ENCODE measurements around the gene BMPER. TPM values are rescaled to one million over a fixed set of nuclear protein-coding genes. Genes with fewer than 3 reads are reported as not detected.

Gene BMPER
- total and polyA plus RNA-seq, 2 of the 8 experiments (the other 6 are each of a cell fraction or from before 2014, with no cell fraction given) = 0.33 to 0.69 TPM

GRCh38 chr7:34057956-34058355, 152.6 kb downstream of the BMPER start:
- no peaks in the 10 kb centered on the region; the same call in 1 of the 2 replicates for H3K23me2 ChIP-seq (ENCODE audit: low read depth, low read length)

More at GRCh38 chr7:34057956-34058355, 152.6 kb downstream of the BMPER start:
- 88% methylated on average over 5 of the region's 5 CpGs; no CpG with 5 or more reads in 1 of the 2 experiments for WGBS, 2 experiments (ENCODE audit: extremely low coverage in 1 of 2, insufficient coverage in 1 of 2, insufficient read length in 1 of 2, insufficient replicate concordance in 2 of 2, low coverage in 1 of 2, low lambda C conversion rate in 2 of 2, missing lambda C conversion rate in 1 of 2)
- no peak overlapping the region for H4K5ac ChIP-seq (ENCODE audit: insufficient read length, low read depth, low read length)
- ChIA-PET POLR2A (ENCODE audit: partially characterized antibody) (interaction anchor here (0.7 to 1.4 kb wide), 2 partner anchors 9 kb away, joined by 3 read pairs; no protein-coding TSS in a partner anchor), CTCF (ENCODE audit: partially characterized antibody) (interaction anchor here (1.0 to 2.7 kb wide), 8 partner anchors 9 to 77 kb away, joined by 3 to 19 read pairs (median 4); no protein-coding TSS in a partner anchor)
- DNase-seq (ENCODE audit: low read depth in 1 of 2, low spot score in 2 of 2) = no peak
- H3K18ac ChIP-seq (ENCODE audit: extremely low read depth, low read length) = no peak overlapping the region
- H3K9ac ChIP-seq (replicated peaks in 1 of 4; ENCODE audit: extremely low read depth in 1 of 4, low read depth in 3 of 4, low read length in 3 of 4) = no peak overlapping the region
- H3K79me2 ChIP-seq (ENCODE audit: control insufficient read depth in 1 of 2, insufficient read depth in 2 of 2, low read length in 2 of 2) = no peaks in the 10 kb centered on the region
- no peak overlapping the region for H3K23ac ChIP-seq (ENCODE audit: insufficient read length)
- no peak overlapping the region for H2BK15ac ChIP-seq (ENCODE audit: low read length)
- H3K4me1 ChIP-seq (replicated peaks in 1 of 4; ENCODE audit: control insufficient read depth in 3 of 4, insufficient read depth in 4 of 4, low read length in 3 of 4) = peaks cover 3 to 21% (median 12%) of the 10 kb centered on the region in 4 experiments; a peak in 6 of 7 replicates
- H2AK5ac ChIP-seq (ENCODE audit: low read depth, low read length) = no peak overlapping the region
- no peak overlapping the region for H2BK12ac ChIP-seq (ENCODE audit: low read depth, low read length)
- H3K36me3 ChIP-seq (ENCODE audit: control insufficient read depth in 2 of 4, insufficient read depth in 4 of 4, low read length in 3 of 4) = no peaks in the 10 kb centered on the region
- H3K4me3 ChIP-seq (ENCODE audit: extremely low read depth in 1 of 4, insufficient read depth in 2 of 4, low read depth in 3 of 4, low read length in 4 of 4) = no peak overlapping the region
- no peak overlapping the region for H3K4ac ChIP-seq (replicated peaks; ENCODE audit: insufficient read length, low read depth, low read length)
- H4K8ac ChIP-seq (ENCODE audit: extremely low read depth, insufficient read depth, low read length) = no peak overlapping the region; the same call in 1 of the 2 replicates
- no peak overlapping the region for H3K4me2 ChIP-seq (ENCODE audit: insufficient read depth in 1 of 2, low read depth in 2 of 2, low read length in 2 of 2)
- no peak overlapping the region for H2BK20ac ChIP-seq (ENCODE audit: low read length)
- FAIRE-seq = no peak
- no peak overlapping the region for H2BK120ac ChIP-seq (replicated peaks; ENCODE audit: low read depth, low read length)
- H3K27me3 ChIP-seq (replicated peaks in 1 of 4; ENCODE audit: control insufficient read depth in 3 of 4, extremely low read depth in 1 of 4, insufficient read depth in 3 of 4, low read length in 3 of 4) = no peaks in the 10 kb centered on the region
- no peak overlapping the region for H2BK5ac ChIP-seq (ENCODE audit: low read depth, low read length)
- H4K91ac ChIP-seq (replicated peaks; ENCODE audit: insufficient read length, low read length) = no peak overlapping the region
- no peak overlapping the region for H2AFZ ChIP-seq (ENCODE audit: low read length)
- no peak overlapping the region for H3K27ac ChIP-seq (ENCODE audit: low read depth, low read length)
- H4K20me1 ChIP-seq (replicated peaks in 1 of 2; ENCODE audit: control insufficient read depth in 1 of 2, insufficient read depth in 2 of 2, low read length in 2 of 2) = no peaks in the 10 kb centered on the region
- H3K14ac ChIP-seq (ENCODE audit: insufficient read length) = no peak overlapping the region
- no peaks in the 10 kb centered on the region for H3K9me3 ChIP-seq (ENCODE audit: insufficient read depth in 2 of 2, low read depth in 1 of 2, low read length in 1 of 2)
- no peak overlapping the region for H3K56ac ChIP-seq (replicated peaks; ENCODE audit: insufficient read length, low read depth, low read length)
- no peaks in the 10 kb centered on the region; the same call in 1 of the 2 replicates for H3K79me1 ChIP-seq (ENCODE audit: low read depth, low read length)

Measured in H1 (cell line).